Right lobe of liver (tissue), 4 donors: ENCODE measurements around the gene KDM4B.
"Not testable (repeated sequence)": the region's sequence is repeated elsewhere in the genome, so short reads cannot be mapped to it uniquely, and the experiment has no call there.

Experiments
- CTCF ChIP-seq, 4 donors: fragments of 200-600 bp in 3 of 4; fragments of 450-650 bp in 1 of 4; IDR thresholded peaks; one replicate each; pipeline versions ENCODE4 v1.5.1 to v1.8.0; 2016 to 2022; ENCODE audit warnings: antibody characterized with exemption in 4 of 4, mild to moderate bottlenecking in 2 of 4
- POLR2A ChIP-seq: fragments of 450-650 bp; IDR thresholded peaks from one replicate; pipeline ENCODE4 v1.6.1; 2017; ENCODE audit warnings: antibody characterized with exemption, mild to moderate bottlenecking
- donor health status: DM: no; HTN: no; CAD: no.
- donor health status: DM: no; HTN: no; CAD: no.
- donor health status: DM: no; HTN: yes; CAD: no.

- not testable (repeated sequence) for TF ChIP-seq CTCF (IDR thresholded peaks at IDR 0.05); POLR2A
These were observed 196.2 kb downstream of the KDM4B start for GRCh38 chr19:5164845-5165696.
